ENCODE measurements around the gene CACNA2D2. TPM values are rescaled to one million over a fixed set of nuclear protein-coding genes. Genes with fewer than 3 reads are reported as not detected.

The CACNA2D2 gene
- polyA plus RNA-seq, 1 of the 3 experiments (the other 2 are of a cell fraction), result 1.1 TPM

DNA sequence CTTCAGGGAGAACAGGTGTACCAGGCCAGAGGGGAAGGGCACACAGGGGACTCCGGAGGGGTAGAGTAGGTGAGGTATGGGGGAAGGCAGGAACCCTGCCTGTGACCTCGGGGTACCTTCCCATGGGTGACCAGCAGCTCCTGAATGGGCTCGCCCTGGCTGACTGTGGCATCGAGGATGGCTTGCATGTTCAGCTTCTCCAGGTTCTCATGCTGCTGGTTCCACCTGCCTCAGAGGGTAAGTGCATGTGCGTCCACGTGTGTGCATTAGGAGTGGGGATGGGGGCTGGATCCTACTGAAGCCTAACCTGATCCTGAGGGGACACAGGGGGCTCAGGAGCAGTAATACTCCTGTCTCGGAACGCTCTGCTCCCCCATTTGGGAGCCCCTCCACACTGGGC lies 158.4 kb downstream of the CACNA2D2 start:
- no peak for TF ChIP-seq SMC3 (IDR thresholded peaks at IDR 0.05; ENCODE audit: low read depth, low read length)
- Histone ChIP-seq H3F3A (replicated peaks; ENCODE audit: insufficient read depth) (peaks cover 3% of the 10 kb centered on the region), H2AFZ (ENCODE audit: low read depth) (no peak overlapping the region), H3K4me2 (no peak overlapping the region), H3K4me3 (ENCODE audit: low read depth in 2 of 2, low read length in 1 of 2) (no peak overlapping the region), H3K9me3 (no peaks in the 10 kb centered on the region), H4K20me1 (ENCODE audit: insufficient read depth) (no peaks in the 10 kb centered on the region), H3K79me2 (ENCODE audit: insufficient read depth) (peaks cover 12% of the 10 kb centered on the region), H3K9me2 (no peaks in the 10 kb centered on the region), H3K27me3 (ENCODE audit: insufficient read depth) (no peaks in the 10 kb centered on the region), H3K36me3 (replicated peaks in 1 of 2; ENCODE audit: control insufficient read depth in 1 of 2, insufficient read depth in 2 of 2, low read length in 1 of 2) (peaks cover 0 to 17% of the 10 kb centered on the region in 2 experiments), H3K9ac (no peak overlapping the region), H3K4me1 (ENCODE audit: control insufficient read depth in 1 of 2, insufficient read depth in 2 of 2, low read depth in 1 of 2, low read length in 1 of 2) (peaks cover 3 to 27% of the 10 kb centered on the region in 2 experiments; a peak in 1 of 4 replicates), H3K27ac (ENCODE audit: low read depth in 2 of 2, low read length in 1 of 2) (no peak overlapping the region)
- WGBS (ENCODE audit: low lambda C conversion rate), result 100% methylated on average over 1 of the region's 8 CpGs
- DNase-seq, result no peak
- CTCF ChIA-PET, result interaction anchor here (0.7 to 4.7 kb wide), 8 partner anchors 11 to 205 kb away, joined by 3 to 29 read pairs (median 4); partner anchors contain the start of gene HYAL1
- POLR2A ChIA-PET, result no interaction called here

DNA sequence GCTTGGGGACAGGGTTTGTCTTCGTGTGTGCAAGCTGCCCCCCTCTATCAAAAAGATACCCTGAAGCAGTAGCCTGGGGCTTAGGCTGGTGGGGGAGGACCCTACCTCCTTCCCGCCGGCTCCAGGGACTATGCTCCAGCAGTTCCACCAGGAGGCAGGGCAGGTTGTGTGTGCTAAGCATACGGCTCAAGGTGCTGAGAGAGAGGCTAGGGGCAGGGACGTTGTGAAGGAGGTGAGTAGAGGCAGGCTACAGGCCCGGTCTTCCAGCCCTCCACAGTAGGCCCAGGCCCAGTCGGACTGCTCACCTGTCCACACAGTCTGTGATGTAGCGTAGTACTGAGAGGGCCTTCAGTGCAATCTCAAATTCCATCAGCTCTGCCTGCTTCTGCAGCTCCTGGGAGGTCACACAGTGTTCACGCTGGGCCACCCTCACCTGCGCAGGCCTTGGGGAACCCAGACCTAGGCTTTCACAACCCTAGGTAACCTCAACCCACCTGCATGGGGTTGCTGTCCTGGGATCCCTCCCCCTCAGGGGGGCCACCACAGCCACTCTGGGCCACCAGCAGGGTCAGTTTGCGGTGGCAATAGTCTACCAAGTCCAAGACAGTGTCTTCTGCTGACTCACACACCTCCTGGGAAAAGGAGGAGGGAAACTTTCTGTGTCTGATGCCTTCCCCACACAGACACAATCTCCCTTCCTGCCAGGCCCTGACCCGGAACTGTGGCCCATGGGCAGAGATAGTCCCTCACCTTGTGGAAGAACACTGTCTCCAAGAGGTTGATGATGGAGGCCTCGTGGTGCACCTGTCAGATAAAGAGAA lies 160.4 kb downstream of the CACNA2D2 start:
- ChIA-PET CTCF (interaction anchor here (1.3 to 4.7 kb wide), 7 partner anchors 23 to 218 kb away, joined by 3 to 26 read pairs (median 6); no protein-coding TSS in a partner anchor), POLR2A (no interaction called here)
- no peak overlapping the region for H3K27ac ChIP-seq (ENCODE audit: low read depth in 2 of 2, low read length in 1 of 2)

More for the DNA sequence above, 160.4 kb downstream of the CACNA2D2 start:
- Histone ChIP-seq H3K4me2 (no peak overlapping the region), H4K20me1 (ENCODE audit: insufficient read depth) (no peaks in the 10 kb centered on the region), H3K4me3 (ENCODE audit: low read depth in 2 of 2, low read length in 1 of 2) (no peak overlapping the region), H3K9ac (no peak overlapping the region), H3K36me3 (replicated peaks in 1 of 2; ENCODE audit: control insufficient read depth in 1 of 2, insufficient read depth in 2 of 2, low read length in 1 of 2) (peaks cover 0 to 7% of the 10 kb centered on the region in 2 experiments), H3K9me2 (no peaks in the 10 kb centered on the region), H3K27me3 (ENCODE audit: insufficient read depth) (no peaks in the 10 kb centered on the region), H3K4me1 (ENCODE audit: control insufficient read depth in 1 of 2, insufficient read depth in 2 of 2, low read depth in 1 of 2, low read length in 1 of 2) (peaks cover 1 to 17% of the 10 kb centered on the region in 2 experiments; a peak in 2 of 4 replicates), H3F3A (replicated peaks; ENCODE audit: insufficient read depth) (peaks cover 3% of the 10 kb centered on the region), H2AFZ (ENCODE audit: low read depth) (no peak overlapping the region), H3K79me2 (ENCODE audit: insufficient read depth) (peaks cover 5% of the 10 kb centered on the region; the same call in 1 of the 2 replicates), H3K9me3 (no peaks in the 10 kb centered on the region)
- no peak for DNase-seq
- TF ChIP-seq SIN3A (IDR thresholded peaks at IDR 0.05; ENCODE audit: borderline replicate concordance, low read depth, low read length), result no peak
- no peak for TF ChIP-seq POLR2AphosphoS5 (IDR thresholded peaks at IDR 0.05; ENCODE audit: low read depth, low read length)
- no peak for TF ChIP-seq EZH2phosphoT487 (IDR thresholded peaks at IDR 0.05; ENCODE audit: borderline replicate concordance, low read depth)
- TF ChIP-seq GABPA (IDR thresholded peaks at IDR 0.05; ENCODE audit: low read depth), result no peak
- TF ChIP-seq, protein P1, sequence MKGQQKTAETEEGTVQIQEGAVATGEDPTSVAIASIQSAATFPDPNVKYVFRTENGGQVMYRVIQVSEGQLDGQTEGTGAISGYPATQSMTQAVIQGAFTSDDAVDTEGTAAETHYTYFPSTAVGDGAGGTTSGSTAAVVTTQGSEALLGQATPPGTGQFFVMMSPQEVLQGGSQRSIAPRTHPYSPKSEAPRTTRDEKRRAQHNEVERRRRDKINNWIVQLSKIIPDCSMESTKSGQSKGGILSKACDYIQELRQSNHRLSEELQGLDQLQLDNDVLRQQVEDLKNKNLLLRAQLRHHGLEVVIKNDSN (IDR thresholded peaks at IDR 0.05; ENCODE audit: borderline replicate concordance, low read depth), result no peak
- TF ChIP-seq RXRA (IDR thresholded peaks at IDR 0.05; ENCODE audit: borderline replicate concordance, low read depth), result no peak
- no peak for TF ChIP-seq RFX5 (IDR thresholded peaks at IDR 0.05; ENCODE audit: low read length)
- TF ChIP-seq, protein P2, sequence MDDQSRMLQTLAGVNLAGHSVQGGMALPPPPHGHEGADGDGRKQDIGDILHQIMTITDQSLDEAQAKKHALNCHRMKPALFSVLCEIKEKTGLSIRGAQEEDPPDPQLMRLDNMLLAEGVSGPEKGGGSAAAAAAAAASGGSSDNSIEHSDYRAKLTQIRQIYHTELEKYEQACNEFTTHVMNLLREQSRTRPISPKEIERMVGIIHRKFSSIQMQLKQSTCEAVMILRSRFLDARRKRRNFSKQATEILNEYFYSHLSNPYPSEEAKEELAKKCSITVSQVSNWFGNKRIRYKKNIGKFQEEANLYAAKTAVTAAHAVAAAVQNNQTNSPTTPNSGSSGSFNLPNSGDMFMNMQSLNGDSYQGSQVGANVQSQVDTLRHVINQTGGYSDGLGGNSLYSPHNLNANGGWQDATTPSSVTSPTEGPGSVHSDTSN (IDR thresholded peaks at IDR 0.05), result no peak
- WGBS (ENCODE audit: low lambda C conversion rate), result 92% methylated on average over 4 of the region's 13 CpGs

All from SK-N-SH (cell line).